Activated T-cell treated with anti-CD3 and anti-CD28 coated beads, Interleukin-2, amount 50 U/mL, for 24 hours (primary cell): Measurements from ENCODE around the gene SLC35F3.

Experiments
- DNase-seq: peaks from one replicate; pipeline ENCODE4 v3.0.0-alpha.2; 2020
- H3K27ac Mint-ChIP-seq: 2 replicates; pipeline ENCODE4 v1.8.0; 2020; ENCODE audit warnings: mild to moderate bottlenecking, mixed read lengths
- H3K27me3 Mint-ChIP-seq: 2 replicates; pipeline ENCODE4 v1.8.0; 2020; ENCODE audit warnings: mixed read lengths
- H3K36me3 Mint-ChIP-seq: 2 replicates; pipeline ENCODE4 v1.8.0; 2020; ENCODE audit warnings: low read depth, mixed read lengths
- H3K4me1 Mint-ChIP-seq: 2 replicates; pipeline ENCODE4 v1.8.0; 2020; ENCODE audit warnings: low read depth, mixed read lengths
- H3K4me3 Mint-ChIP-seq: 2 replicates; pipeline ENCODE4 v1.8.0; 2020; ENCODE audit warnings: mild to moderate bottlenecking, moderate library complexity, mixed read lengths
- H3K9me3 Mint-ChIP-seq: 2 replicates; pipeline ENCODE4 v1.8.0; 2020; ENCODE audit warnings: mixed read lengths

Gene SLC35F3

DNA sequence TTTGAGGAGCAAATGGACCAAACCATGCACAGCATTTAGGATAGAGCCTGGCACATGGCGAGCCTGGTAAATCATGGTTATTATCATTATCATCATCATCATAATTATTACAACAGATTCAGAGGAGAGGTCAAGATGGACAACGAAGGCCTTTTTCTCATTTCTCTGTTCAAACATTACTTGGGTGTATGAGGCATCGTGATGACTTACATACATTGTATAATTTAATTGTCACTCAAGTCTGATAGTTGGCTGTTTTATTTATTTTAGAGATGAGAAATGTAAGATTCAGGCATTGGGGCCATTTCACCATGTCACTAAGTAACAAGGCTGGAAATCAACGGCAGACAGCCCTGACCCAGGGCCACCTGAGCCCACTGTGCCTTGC is 68.1 kb downstream of the SLC35F3 start:
- Mint-ChIP-seq H3K4me1 (no peaks in the 10 kb centered on the region), H3K27me3 (no peaks in the 10 kb centered on the region), H3K4me3 (no peak overlapping the region), H3K9me3 (no peaks in the 10 kb centered on the region), H3K27ac (no peak overlapping the region), H3K36me3 (no peaks in the 10 kb centered on the region)
- no peak for DNase-seq

DNA sequence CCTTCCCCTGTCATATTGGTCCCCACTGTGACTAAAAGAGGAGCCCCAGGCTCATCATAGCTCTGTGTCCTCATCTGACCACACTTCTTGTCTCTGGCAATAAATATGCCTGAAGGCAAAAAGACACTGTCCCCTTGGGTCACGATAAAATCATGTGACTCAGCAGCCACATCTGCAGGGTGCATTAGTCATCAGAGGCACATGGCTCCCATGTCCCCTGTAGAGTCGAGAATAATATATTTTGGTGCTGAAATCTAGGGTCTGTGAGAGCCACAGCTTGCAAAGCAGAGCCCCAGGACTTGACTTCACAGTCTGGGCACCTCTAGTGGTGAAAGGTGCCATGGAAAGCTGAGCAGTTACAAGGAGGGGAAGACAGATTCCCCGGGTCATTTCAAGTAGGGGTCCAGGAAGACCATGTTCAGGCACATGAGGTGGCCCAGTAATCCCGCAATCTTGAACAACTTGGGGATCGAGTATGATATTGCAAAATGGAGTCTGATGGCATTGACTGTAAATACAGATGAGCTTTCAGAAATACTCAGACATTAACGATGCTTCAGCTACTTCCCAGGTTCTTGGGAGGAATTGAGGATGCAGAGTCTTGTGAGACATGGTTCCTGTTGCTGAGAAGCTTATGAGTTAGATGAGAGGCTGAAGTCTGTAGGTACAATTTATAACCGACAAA is 68.6 kb downstream of the SLC35F3 start:
- no peaks in the 10 kb centered on the region for H3K9me3 Mint-ChIP-seq
- H3K4me1 Mint-ChIP-seq: no peaks in the 10 kb centered on the region
- DNase-seq: no peak

DNA sequence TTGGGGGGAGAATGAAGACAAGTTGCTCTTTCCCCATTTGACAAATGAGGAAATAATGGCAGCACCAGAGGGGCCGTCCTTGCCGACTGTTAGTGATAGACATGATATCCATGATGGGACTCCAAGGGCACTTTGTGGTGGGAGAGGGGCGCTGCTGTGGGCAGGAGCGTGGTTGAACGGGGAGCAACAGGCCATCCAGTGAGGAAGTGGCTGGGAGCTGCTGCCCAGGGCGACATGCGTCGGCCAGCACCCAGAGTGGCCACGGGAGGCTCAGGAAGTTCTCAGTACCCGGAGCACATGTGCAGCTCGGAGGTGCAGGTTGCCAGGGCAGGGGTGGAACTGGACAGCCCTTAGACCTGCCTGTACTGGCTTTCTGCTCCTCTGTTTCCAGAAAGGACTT is 71.0 kb downstream of the SLC35F3 start:
- no peak for DNase-seq
- Mint-ChIP-seq H3K9me3 (no peaks in the 10 kb centered on the region), H3K4me3 (no peak overlapping the region), H3K4me1 (no peaks in the 10 kb centered on the region), H3K27me3 (no peaks in the 10 kb centered on the region), H3K36me3 (no peaks in the 10 kb centered on the region), H3K27ac (no peak overlapping the region)

More for the DNA sequence above, 68.6 kb downstream of the SLC35F3 start:
- H3K27ac Mint-ChIP-seq: no peak overlapping the region
- no peaks in the 10 kb centered on the region for H3K27me3 Mint-ChIP-seq
- no peaks in the 10 kb centered on the region for H3K36me3 Mint-ChIP-seq
- no peak overlapping the region for H3K4me3 Mint-ChIP-seq

DNA sequence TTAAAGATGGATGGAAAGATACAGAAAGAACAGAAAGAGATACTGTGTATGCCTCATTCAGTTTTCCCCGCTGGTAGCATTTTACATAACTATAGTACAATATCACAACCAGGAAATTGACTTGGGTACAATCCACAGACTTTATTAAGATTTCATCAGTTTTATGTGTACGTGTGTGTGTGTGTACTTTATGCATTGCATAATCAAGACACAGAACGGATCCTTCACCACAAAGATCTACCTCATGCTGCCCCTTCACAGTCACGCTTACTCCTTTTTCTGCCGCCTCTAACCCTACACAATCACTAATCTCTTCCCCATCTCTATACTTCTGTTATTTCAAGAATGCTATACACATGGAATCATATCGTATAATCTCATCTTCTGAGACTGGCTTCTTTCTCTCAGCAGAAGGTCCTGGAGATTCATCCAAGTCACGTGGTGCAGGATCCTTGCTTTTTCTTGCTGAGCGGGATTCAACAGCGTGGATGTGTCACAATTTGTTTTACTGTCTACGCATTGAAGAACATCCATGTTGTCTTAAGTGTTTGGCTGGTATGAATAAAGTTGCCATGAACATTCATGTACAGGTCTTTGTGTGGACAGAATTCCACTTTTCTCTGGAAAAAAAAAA is 76.7 kb downstream of the SLC35F3 start:
- Mint-ChIP-seq H3K36me3 (no peaks in the 10 kb centered on the region), H3K9me3 (no peaks in the 10 kb centered on the region), H3K27ac (no peak overlapping the region), H3K4me3 (no peak overlapping the region), H3K27me3 (peaks cover 3% of the 10 kb centered on the region), H3K4me1 (no peaks in the 10 kb centered on the region)
- DNase-seq: no peak

DNA sequence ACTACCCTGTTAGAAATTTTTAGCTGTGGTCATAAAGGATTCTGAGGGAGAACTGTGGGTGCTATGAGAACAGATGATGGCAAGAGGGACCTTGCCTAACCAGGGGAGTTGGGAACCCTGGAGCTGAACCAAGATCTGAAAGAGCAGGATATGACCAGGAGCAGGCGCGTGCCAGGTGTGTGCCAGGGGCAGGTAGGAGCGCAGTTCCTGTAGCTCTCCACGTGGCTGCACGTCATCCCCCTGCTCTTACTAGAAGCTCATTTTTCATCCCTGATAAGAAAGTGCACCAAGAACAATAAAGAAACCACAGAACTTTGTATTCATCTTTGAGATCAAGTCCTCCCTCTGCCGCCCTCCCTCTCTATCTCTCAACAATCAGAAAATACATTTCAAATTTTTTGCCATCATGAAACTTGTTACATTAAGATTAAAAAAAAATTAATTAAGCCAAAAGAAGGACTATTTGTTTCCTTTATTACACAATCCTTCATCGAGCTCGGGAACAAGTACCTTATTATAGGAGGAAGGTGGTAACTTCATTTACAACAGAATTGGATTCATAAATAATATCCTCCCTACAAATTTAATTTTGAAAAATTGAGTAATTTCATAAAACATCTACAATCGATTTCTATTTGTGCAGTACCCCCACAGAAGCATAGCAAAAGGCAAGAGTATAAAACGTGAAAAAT is 78.5 kb downstream of the SLC35F3 start:
- Mint-ChIP-seq H3K27me3 (peaks cover 10% of the 10 kb centered on the region), H3K9me3 (no peaks in the 10 kb centered on the region), H3K4me1 (no peaks in the 10 kb centered on the region), H3K36me3 (no peaks in the 10 kb centered on the region), H3K4me3 (no peak overlapping the region), H3K27ac (no peak overlapping the region)
- DNase-seq: no peak

DNA sequence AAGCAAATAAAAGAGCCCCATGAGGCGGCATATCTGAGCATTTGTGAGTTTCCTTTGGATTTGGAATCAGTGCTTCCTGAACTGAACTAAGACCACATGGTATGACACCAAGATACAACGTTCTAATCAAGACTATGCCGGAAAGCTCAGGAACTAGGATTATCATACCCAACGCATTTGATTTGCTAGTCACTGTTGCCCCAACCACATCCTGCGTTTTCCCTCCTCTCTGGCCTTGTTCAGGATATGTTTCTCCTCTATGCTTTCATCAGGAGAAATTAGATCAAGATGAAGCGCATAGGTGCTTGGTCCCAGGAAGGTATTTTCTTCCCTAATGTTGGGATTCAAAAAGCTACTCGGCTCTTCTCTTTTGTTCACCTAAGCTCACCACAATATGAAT is 79.3 kb downstream of the SLC35F3 start:
- no peak for DNase-seq
- Mint-ChIP-seq H3K4me3 (no peak overlapping the region), H3K9me3 (no peaks in the 10 kb centered on the region), H3K36me3 (no peaks in the 10 kb centered on the region), H3K27me3 (peaks cover 14% of the 10 kb centered on the region), H3K27ac (no peak overlapping the region), H3K4me1 (no peaks in the 10 kb centered on the region)

DNA sequence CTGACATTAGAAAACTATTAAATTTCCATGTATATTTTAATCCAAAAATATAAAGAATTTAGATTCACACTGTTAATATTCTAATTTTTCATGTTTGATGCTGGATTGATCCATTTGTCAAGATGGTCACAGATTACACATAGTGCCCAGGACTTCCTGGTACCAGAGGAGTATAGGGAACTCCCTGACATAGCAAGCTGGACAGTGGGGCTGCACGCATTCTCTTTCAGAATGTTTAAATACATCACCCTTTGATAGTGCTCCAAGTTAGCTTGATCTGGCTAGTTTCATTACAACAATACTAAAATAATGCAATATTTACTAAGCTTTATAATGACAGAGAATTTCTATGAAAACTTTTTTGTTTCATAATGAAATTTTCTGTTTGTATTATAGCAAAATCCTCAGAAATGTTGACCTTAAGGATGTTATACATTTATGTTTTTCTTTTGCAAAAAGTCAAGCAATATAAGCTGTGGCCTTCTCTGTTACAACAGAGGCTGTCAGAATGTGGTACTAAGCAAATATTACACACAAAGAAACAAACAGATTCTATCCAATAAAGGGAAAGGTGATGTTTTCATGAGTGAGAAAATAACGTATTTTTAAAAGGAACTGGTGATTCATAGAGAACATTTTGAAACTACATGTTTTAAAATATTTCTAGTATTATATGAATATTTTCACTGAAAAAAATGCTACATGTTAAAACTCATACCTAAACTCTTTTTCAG is 84.7 kb downstream of the SLC35F3 start:
- Mint-ChIP-seq H3K9me3 (no peaks in the 10 kb centered on the region), H3K4me1 (peaks cover 5% of the 10 kb centered on the region), H3K36me3 (no peaks in the 10 kb centered on the region), H3K27ac (no peak overlapping the region), H3K27me3 (peaks cover 25% of the 10 kb centered on the region), H3K4me3 (no peak overlapping the region)
- no peak for DNase-seq

DNA sequence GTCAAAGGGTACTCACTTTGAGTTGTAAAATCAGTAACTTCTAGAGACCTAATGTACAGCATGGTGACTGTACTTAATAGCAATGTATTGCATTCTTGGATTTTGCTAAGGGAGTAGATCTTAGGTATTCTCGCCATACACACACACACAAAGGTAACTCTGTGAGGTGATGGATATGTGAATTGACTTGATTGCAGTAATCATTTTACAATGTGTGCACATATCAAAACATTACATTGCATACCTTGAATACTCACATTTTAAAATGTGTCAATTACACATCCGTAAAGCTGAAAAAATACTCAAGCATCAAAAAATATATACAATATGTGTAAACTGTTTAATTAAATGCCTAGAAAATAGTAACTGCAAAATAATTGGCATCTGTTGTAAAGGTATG is 86.0 kb downstream of the SLC35F3 start:
- no peak for DNase-seq
- no peak overlapping the region for H3K4me3 Mint-ChIP-seq
- H3K9me3 Mint-ChIP-seq: no peaks in the 10 kb centered on the region
- no peak overlapping the region for H3K27ac Mint-ChIP-seq
- peaks cover 28% of the 10 kb centered on the region for H3K27me3 Mint-ChIP-seq
- no peaks in the 10 kb centered on the region for H3K36me3 Mint-ChIP-seq
- H3K4me1 Mint-ChIP-seq: peaks cover 5% of the 10 kb centered on the region

GRCh38 chr1:233993651-233994050 is 89.2 kb downstream of the SLC35F3 start:
- Mint-ChIP-seq H3K4me1 (peaks cover 5% of the 10 kb centered on the region), H3K36me3 (no peaks in the 10 kb centered on the region), H3K9me3 (no peaks in the 10 kb centered on the region), H3K27me3 (peaks cover 26% of the 10 kb centered on the region), H3K27ac (no peak overlapping the region), H3K4me3 (no peak overlapping the region)
- no peak for DNase-seq

DNA sequence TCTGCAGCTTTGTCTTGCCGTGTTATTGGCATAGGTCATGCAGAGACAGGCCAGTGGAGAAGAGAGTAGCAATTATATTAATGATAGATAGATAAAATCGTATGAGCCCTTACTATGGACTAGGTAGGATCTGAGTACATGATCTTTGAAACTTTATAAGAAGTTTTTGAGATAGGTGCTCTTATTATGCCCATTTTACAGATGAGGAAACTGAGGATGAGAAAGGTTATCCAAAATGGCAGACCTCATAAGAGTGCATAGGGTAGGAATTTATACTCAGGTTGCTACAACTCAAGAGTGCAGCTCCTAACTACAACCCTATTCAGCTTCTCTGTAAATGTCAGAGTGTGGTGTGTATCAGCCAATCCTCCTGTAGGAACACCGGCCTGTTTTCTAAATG is 89.6 kb downstream of the SLC35F3 start:
- no peaks in the 10 kb centered on the region for H3K9me3 Mint-ChIP-seq
- H3K27ac Mint-ChIP-seq: no peak overlapping the region
- no peak overlapping the region for H3K4me3 Mint-ChIP-seq
- H3K36me3 Mint-ChIP-seq: no peaks in the 10 kb centered on the region
- DNase-seq: no peak
- peaks cover 27% of the 10 kb centered on the region for H3K27me3 Mint-ChIP-seq
- peaks cover 5% of the 10 kb centered on the region for H3K4me1 Mint-ChIP-seq

DNA sequence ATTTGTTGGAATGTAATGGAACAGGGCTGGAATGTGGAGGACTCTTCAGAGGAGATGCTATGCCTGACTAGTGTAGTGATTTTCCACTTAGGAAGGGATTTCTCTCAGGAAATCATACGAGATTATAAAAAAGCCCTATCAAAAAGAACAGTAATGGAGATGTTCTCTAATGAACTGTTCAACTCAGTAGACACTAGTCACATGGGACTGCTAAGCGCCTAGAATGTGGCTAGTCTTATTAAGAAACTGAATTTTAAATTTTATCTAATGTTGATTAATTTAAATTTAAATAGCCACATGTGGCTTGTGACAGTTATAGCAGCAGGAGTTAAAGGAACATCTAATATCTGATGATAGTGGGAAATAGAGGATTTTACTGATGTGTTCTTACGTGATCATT is 94.0 kb downstream of the SLC35F3 start:
- Mint-ChIP-seq H3K36me3 (no peaks in the 10 kb centered on the region), H3K9me3 (no peaks in the 10 kb centered on the region), H3K4me1 (peaks cover 5% of the 10 kb centered on the region), H3K4me3 (no peak overlapping the region), H3K27me3 (peaks cover 19% of the 10 kb centered on the region), H3K27ac (no peak overlapping the region)
- DNase-seq: no peak

GRCh38 chr1:233998891-233999290 is 94.4 kb downstream of the SLC35F3 start:
- Mint-ChIP-seq H3K9me3 (no peaks in the 10 kb centered on the region), H3K4me3 (no peak overlapping the region), H3K27ac (no peak overlapping the region), H3K27me3 (peaks cover 19% of the 10 kb centered on the region), H3K4me1 (peaks cover under 1% of the 10 kb centered on the region), H3K36me3 (no peaks in the 10 kb centered on the region)
- DNase-seq: no peak

DNA sequence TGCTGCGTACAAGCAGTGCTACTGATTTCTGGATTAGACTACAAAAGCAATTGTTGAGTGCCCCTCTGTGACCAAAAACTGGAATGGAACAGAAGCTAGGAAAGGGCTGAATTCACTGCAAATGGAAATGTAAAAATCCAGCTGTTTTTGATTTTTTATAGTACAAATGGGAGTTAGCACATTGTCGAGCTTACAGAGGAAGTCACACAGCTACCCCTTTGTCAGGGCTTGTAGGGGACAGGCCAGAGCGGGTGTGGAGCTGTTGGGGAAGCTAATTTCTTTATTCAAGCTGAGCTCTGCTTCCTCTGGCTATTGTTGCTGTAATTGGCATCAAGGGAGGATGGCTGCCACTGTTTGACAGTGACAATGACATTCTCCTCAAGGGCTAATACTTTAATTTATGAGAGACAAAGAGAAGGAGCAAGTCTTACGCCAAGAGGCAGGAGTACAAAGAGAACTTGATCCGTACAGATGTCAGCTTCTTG is 96.1 kb downstream of the SLC35F3 start:
- H3K27ac Mint-ChIP-seq: no peak overlapping the region
- H3K4me1 Mint-ChIP-seq: no peaks in the 10 kb centered on the region
- no peaks in the 10 kb centered on the region for H3K9me3 Mint-ChIP-seq
- DNase-seq: no peak
- H3K4me3 Mint-ChIP-seq: no peak overlapping the region
- H3K36me3 Mint-ChIP-seq: no peaks in the 10 kb centered on the region
- peaks cover 19% of the 10 kb centered on the region for H3K27me3 Mint-ChIP-seq

- H3K27ac Mint-ChIP-seq: no peak overlapping the region
- no peaks in the 10 kb centered on the region for H3K4me1 Mint-ChIP-seq
- peaks cover 27% of the 10 kb centered on the region for H3K27me3 Mint-ChIP-seq
- no peak overlapping the region for H3K4me3 Mint-ChIP-seq
- H3K36me3 Mint-ChIP-seq: no peaks in the 10 kb centered on the region
- no peak for DNase-seq
- no peaks in the 10 kb centered on the region for H3K9me3 Mint-ChIP-seq
Measured at GRCh38 chr1:234001817-234002216, 97.3 kb downstream of the SLC35F3 start.
